CD14-positive monocyte (primary cell): ENCODE data around the gene GHRL. TPM values are rescaled to one million over a fixed set of nuclear protein-coding genes. Genes with fewer than 3 reads are reported as not detected.
A peak's percentile ranks its signal among the peaks of the same experiment; 100 is the strongest.

Source experiments
- DNase-seq, 3 donors: peaks; one replicate each; pipeline ENCODE4 v3.0.0-alpha.2; 2011 to 2022
- H2AFZ ChIP-seq: 2 replicates; pipeline ENCODE4 v1.6.0; 2012; ENCODE audit warnings: mild to moderate bottlenecking, low read depth, low read length, inconsistent platforms; ENCODE audit not compliant: insufficient read depth, poor library complexity, severe bottlenecking
- H3K27ac ChIP-seq, 2 donors: 1 replicate in 1 of 2; 2 replicates in 1 of 2; pipeline ENCODE4 v1.5.1; 2012 to 2013; ENCODE audit warnings: low read length in 2 of 2, control low read depth in 1 of 2, inconsistent platforms in 1 of 2, low read depth in 1 of 2, mild to moderate bottlenecking in 1 of 2
- H3K27me3 ChIP-seq, 2 donors: one replicate each; pipeline versions ENCODE4 v1.6.0 to v1.6.1; 2011 to 2013; ENCODE audit warnings: low read length in 2 of 2; ENCODE audit not compliant: control insufficient read depth in 2 of 2, insufficient read depth in 2 of 2
- H3K36me3 ChIP-seq, 2 donors: replicated peaks in 1 of 2; 1 replicate in 1 of 2; 2 replicates in 1 of 2; pipeline versions ENCODE4 v1.5.1 to v1.6.1; 2012 to 2013; ENCODE audit warnings: low read length in 2 of 2, control low read depth in 1 of 2, inconsistent platforms in 1 of 2, mild to moderate bottlenecking in 1 of 2; ENCODE audit not compliant: insufficient read depth in 2 of 2, control insufficient read depth in 1 of 2
- H3K4me1 ChIP-seq, 2 donors: 1 replicate in 1 of 2; 2 replicates in 1 of 2; pipeline versions ENCODE4 v1.5.1 to v1.6.1; 2012 to 2013; ENCODE audit warnings: low read length in 2 of 2, control low read depth in 1 of 2, inconsistent platforms in 1 of 2, mild to moderate bottlenecking in 1 of 2, moderate library complexity in 1 of 2; ENCODE audit not compliant: insufficient read depth in 2 of 2, control insufficient read depth in 1 of 2
- H3K4me2 ChIP-seq: replicated peaks from 2 replicates; pipeline ENCODE3; 2012; ENCODE audit warnings: low read length, moderate library complexity, mild to moderate bottlenecking; ENCODE audit not compliant: poor library complexity, severe bottlenecking; ENCODE audit errors: extremely low read depth
- H3K4me3 ChIP-seq, 3 experiments: fragments of 200-600 bp in 1 of 3; sonication (generic) in 1 of 3; replicated peaks in 1 of 3; 1 replicate in 2 of 3; 2 replicates in 1 of 3; pipeline ENCODE4 v1.5.1; 2011 to 2013; ENCODE audit warnings: low read length in 3 of 3, mild to moderate bottlenecking in 3 of 3, control low read depth in 2 of 3, low read depth in 2 of 3, inconsistent platforms in 1 of 3, moderate library complexity in 1 of 3
- H3K79me2 ChIP-seq: 2 replicates; pipeline ENCODE4 v1.6.0; 2012; ENCODE audit warnings: mild to moderate bottlenecking, control low read depth, inconsistent platforms, low read length, moderate library complexity; ENCODE audit not compliant: insufficient read depth
- H3K9ac ChIP-seq: 2 replicates; pipeline ENCODE4 v1.6.0; 2017; ENCODE audit warnings: low read length, mild to moderate bottlenecking; ENCODE audit not compliant: insufficient read depth, poor library complexity, severe bottlenecking
- H3K9me3 ChIP-seq, 2 donors: replicated peaks in 1 of 2; 1 replicate in 1 of 2; 2 replicates in 1 of 2; pipeline versions ENCODE4 v1.5.1 to v1.6.1; 2012 to 2013; ENCODE audit warnings: low read length in 2 of 2, control low read depth in 1 of 2; ENCODE audit not compliant: control insufficient read depth in 1 of 2, insufficient read depth in 1 of 2
- H4K20me1 ChIP-seq: 2 replicates; pipeline ENCODE4 v1.6.0; 2012; ENCODE audit warnings: mild to moderate bottlenecking, low read length, control low read depth, moderate library complexity; ENCODE audit not compliant: insufficient read depth
- H3K27ac Mint-ChIP-seq, 7 donors: one replicate each; pipeline ENCODE4 v1.8.0; 2020; ENCODE audit warnings: mild to moderate bottlenecking in 7 of 7, mixed read lengths in 7 of 7, moderate library complexity in 6 of 7, inconsistent platforms in 2 of 7
- H3K27me3 Mint-ChIP-seq, 3 donors: one replicate each; pipeline ENCODE4 v1.8.0; 2021 to 2022; ENCODE audit warnings: low read depth in 3 of 3, mild to moderate bottlenecking in 3 of 3, mixed read lengths in 3 of 3, moderate library complexity in 3 of 3, inconsistent platforms in 1 of 3
- H3K36me3 Mint-ChIP-seq, 2 donors: one replicate each; pipeline ENCODE4 v1.8.0; 2020; ENCODE audit warnings: mixed read lengths in 2 of 2, inconsistent platforms in 1 of 2, mild to moderate bottlenecking in 1 of 2
- H3K4me1 Mint-ChIP-seq: one replicate; pipeline ENCODE4 v1.8.0; 2020; ENCODE audit warnings: mild to moderate bottlenecking, mixed read lengths
- H3K4me3 Mint-ChIP-seq, 2 donors: one replicate each; pipeline ENCODE4 v1.8.0; 2020; ENCODE audit warnings: mild to moderate bottlenecking in 2 of 2, mixed read lengths in 2 of 2, moderate library complexity in 1 of 2
- H3K9me3 Mint-ChIP-seq, 7 donors: one replicate each; pipeline ENCODE4 v1.8.0; 2020 to 2022; ENCODE audit warnings: mixed read lengths in 7 of 7, mild to moderate bottlenecking in 6 of 7, moderate library complexity in 6 of 7, inconsistent platforms in 2 of 7
- CTCF ChIP-seq: fragments of 200-600 bp; IDR thresholded peaks from one replicate; pipeline ENCODE4 v1.8.0; 2022; ENCODE audit warnings: antibody characterized with exemption, mild to moderate bottlenecking
- WGBS: methylation state at CpG from one replicate; pipeline ENCODE4 v1.1.5; 2013; ENCODE audit warnings: missing lambda C conversion rate; ENCODE audit not compliant: insufficient coverage; 5-methylcytosine and 5-hydroxymethylcytosine counted together
- intact Hi-C, 2 donors: fragments of 100-400 bp; cut with micrococcal nuclease; formaldehyde crosslinking; loops; one replicate each; pipeline versions ENCODE4 v1.15.0 to v1.15.1; 2023
- polyA plus RNA-seq, 3 donors: library from polyadenylated mRNA; depleted of rRNA in 1 of 3; unstranded in 2 of 3; stranded (reverse) in 1 of 3; fragments of 300-500 nt in 2 of 3; fragments of >200 nt in 1 of 3; fragmentation: Illumina TruSeq in 2 of 3; gene quantifications; 1 replicate in 2 of 3; 2 replicates in 1 of 3; pipeline ENCODE4 v1.2.3, GENCODE V29; 2012 to 2021

Gene GHRL
- polyA plus RNA-seq, 3 donors, result 2.3 to 9.9 (median 7.0) TPM

- H3K27me3 Mint-ChIP-seq, result no peaks in the 10 kb centered on the region
- Histone ChIP-seq H3K27ac (peak overlapping the region in 1 of 2 donors; percentile 60), H4K20me1 (peaks cover 6% of the 10 kb centered on the region), H3K4me1 (no peaks in the 10 kb centered on the region), H3K9me3 (no peaks in the 10 kb centered on the region), H3K9ac (no peak overlapping the region), H3K4me3 (no peak overlapping the region), H3K79me2 (peaks cover 18% of the 10 kb centered on the region), H3K36me3 (peaks cover 57 to 76% of the 10 kb centered on the region in 2 donors), H2AFZ (no peak overlapping the region), H3K27me3 (no peaks in the 10 kb centered on the region), H3K4me2 (no peak overlapping the region)
- DNase-seq, result no peak
- intact Hi-C loops, result no loop called here
- peak overlapping the region in 3 of 7 donors; percentile 19 to 66 (median 41) for H3K27ac Mint-ChIP-seq
- no peaks in the 10 kb centered on the region for H3K9me3 Mint-ChIP-seq
- peaks cover 60 to 83% of the 10 kb centered on the region in 2 donors for H3K36me3 Mint-ChIP-seq
- no peak overlapping the region for H3K4me3 Mint-ChIP-seq
- TF ChIP-seq CTCF, result no peak
- H3K4me1 Mint-ChIP-seq, result peaks cover under 1% of the 10 kb centered on the region
- 94% methylated on average over 8 of the region's 9 CpGs for WGBS
Observed at GRCh38 chr3:10300087-10300486, 7.3 kb upstream of the GHRL start.

GRCh38 chr3:10299679-10300078 lies 6.9 kb upstream of the GHRL start:
- H3K36me3 ChIP-seq, result peaks cover 53 to 72% of the 10 kb centered on the region in 2 donors
- no peak for TF ChIP-seq CTCF
- Mint-ChIP-seq H3K9me3 (no peaks in the 10 kb centered on the region), H3K27me3 (no peaks in the 10 kb centered on the region), H3K36me3 (peaks cover 56 to 82% of the 10 kb centered on the region in 2 donors), H3K4me1 (peaks cover 4% of the 10 kb centered on the region), H3K27ac (peak overlapping the region in 2 of 7 donors; percentile 42 to 66), H3K4me3 (no peak overlapping the region)
- no peaks in the 10 kb centered on the region for H3K9me3 ChIP-seq
- H3K4me3 ChIP-seq, result no peak overlapping the region
- H3K27ac ChIP-seq, result peak overlapping the region in 1 of 2 donors; percentile 60
- peaks cover 18% of the 10 kb centered on the region for H3K79me2 ChIP-seq
- intact Hi-C loops, result no loop called here
- H3K27me3 ChIP-seq, result no peaks in the 10 kb centered on the region
- H3K4me2 ChIP-seq, result no peak overlapping the region
- peaks cover 0 to 2% of the 10 kb centered on the region in 2 donors for H3K4me1 ChIP-seq
- peaks cover 6% of the 10 kb centered on the region for H4K20me1 ChIP-seq
- DNase-seq, result no peak
- H3K9ac ChIP-seq, result no peak overlapping the region
- WGBS, result 48% methylated on average over 6 of the region's 6 CpGs
- no peak overlapping the region for H2AFZ ChIP-seq
